ENCODE data around the gene NPHP4. TPM values are rescaled to one million over a fixed set of nuclear protein-coding genes. Genes with fewer than 3 reads are reported as not detected.

Gene NPHP4
- total RNA-seq, 1 donor, result 2.7 TPM

DNA sequence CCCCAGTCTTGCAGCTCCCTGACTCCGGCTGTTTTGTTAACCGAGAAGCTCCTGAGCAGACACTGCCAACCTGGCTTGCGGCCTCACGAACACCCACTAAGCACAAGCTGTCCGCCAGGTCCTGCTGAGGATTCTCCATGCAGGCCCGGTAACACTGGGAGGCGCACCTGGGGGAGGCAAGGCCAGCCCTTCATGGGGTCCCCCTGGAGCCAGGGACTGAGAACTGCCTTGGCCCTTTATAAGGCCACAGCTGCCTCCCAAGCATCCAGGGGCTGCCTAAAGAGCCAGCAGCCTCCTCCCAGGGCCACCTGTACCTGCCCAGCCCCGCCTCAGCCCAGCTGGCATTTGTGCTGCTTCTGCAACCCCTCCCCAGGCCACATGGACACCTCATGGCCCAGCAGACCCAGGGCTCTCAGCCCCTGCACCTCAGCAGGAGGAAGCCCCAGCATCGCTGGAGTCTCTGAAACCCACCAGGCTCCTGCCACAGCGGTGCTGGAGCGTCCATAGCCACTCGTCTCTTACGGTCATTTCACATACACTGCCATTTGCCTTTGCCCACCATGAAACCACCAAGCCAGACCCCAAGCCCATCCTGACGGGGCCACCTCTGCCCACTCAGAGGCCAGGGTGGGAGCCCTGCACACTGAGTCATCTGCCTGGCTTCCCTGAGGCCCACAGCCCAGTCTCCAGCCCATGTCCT is 82.5 kb downstream of the NPHP4 start:
- H3K4me1 ChIP-seq (ENCODE audit: insufficient read depth, low read length), result no peaks in the 10 kb centered on the region
- no peaks in the 10 kb centered on the region for H3K27me3 ChIP-seq (ENCODE audit: insufficient read depth, low read length)
- no peak overlapping the region for H3K4me3 ChIP-seq (ENCODE audit: low read length)
- H3K9me3 ChIP-seq (ENCODE audit: low read depth, low read length), result no peaks in the 10 kb centered on the region

GRCh38 chr1:5908461-5909375 is 83.5 kb downstream of the NPHP4 start:
- Histone ChIP-seq H3K27me3 (ENCODE audit: insufficient read depth, low read length) (no peaks in the 10 kb centered on the region), H3K4me1 (ENCODE audit: insufficient read depth, low read length) (no peaks in the 10 kb centered on the region), H3K9me3 (ENCODE audit: low read depth, low read length) (no peaks in the 10 kb centered on the region), H3K4me3 (ENCODE audit: low read length) (no peak overlapping the region)

- no peaks in the 10 kb centered on the region for H3K9me3 ChIP-seq (ENCODE audit: low read depth, low read length)
- no peaks in the 10 kb centered on the region for H3K4me1 ChIP-seq (ENCODE audit: insufficient read depth, low read length)
- H3K4me3 ChIP-seq (ENCODE audit: low read length), result no peak overlapping the region
- no peaks in the 10 kb centered on the region for H3K27me3 ChIP-seq (ENCODE audit: insufficient read depth, low read length)
Measured at GRCh38 chr1:5907966-5908365, 84.3 kb downstream of the NPHP4 start.

DNA sequence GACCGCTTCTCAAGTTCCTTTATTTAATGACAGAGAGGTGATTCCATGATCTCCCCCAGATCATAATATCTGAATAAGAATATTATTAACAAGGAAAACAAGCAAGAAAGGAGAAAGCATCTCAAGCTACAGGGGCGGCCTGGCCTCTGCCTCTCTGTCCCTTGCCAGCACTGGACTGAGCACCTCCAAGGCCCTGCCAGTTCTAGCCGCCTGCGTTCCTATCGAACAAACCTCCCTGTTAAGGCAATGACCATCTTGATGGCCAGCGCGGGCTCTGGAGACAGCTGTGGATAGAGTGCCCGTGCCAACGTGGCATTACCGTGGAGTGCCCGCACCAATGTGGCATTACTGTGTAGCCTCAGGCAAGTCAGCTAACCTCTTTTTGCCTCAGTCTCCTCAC is 84.8 kb downstream of the NPHP4 start:
- Histone ChIP-seq H3K9me3 (ENCODE audit: low read depth, low read length) (no peaks in the 10 kb centered on the region), H3K4me1 (ENCODE audit: insufficient read depth, low read length) (no peaks in the 10 kb centered on the region), H3K4me3 (ENCODE audit: low read length) (no peak overlapping the region), H3K27me3 (ENCODE audit: insufficient read depth, low read length) (no peaks in the 10 kb centered on the region)

DNA sequence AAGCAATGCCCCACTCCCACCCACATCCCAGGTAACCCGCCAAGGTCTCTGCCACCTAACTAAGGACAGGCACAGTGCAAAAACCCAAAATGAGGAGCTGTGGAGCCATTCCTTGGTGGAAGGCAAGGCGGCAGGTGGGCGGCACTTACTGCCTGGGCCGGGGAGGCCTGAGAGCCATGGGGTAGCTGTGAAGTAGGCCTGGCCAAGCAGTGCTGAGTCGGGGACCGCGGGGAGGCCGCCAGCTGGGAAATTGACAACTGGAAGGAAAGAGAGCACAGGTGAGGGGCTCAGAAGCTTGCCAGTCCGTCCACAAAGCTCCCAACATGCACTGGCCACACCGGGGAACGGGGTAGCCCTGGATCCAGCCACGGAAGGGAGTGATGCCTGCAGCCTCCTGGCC is 85.3 kb downstream of the NPHP4 start:
- no peaks in the 10 kb centered on the region for H3K9me3 ChIP-seq (ENCODE audit: low read depth, low read length)
- no peaks in the 10 kb centered on the region for H3K4me1 ChIP-seq (ENCODE audit: insufficient read depth, low read length)
- no peak overlapping the region for H3K4me3 ChIP-seq (ENCODE audit: low read length)
- no peaks in the 10 kb centered on the region for H3K27me3 ChIP-seq (ENCODE audit: insufficient read depth, low read length)

GRCh38 chr1:5906116-5906515 is 86.1 kb downstream of the NPHP4 start:
- Histone ChIP-seq H3K4me3 (ENCODE audit: low read length) (no peak overlapping the region), H3K9me3 (ENCODE audit: low read depth, low read length) (no peaks in the 10 kb centered on the region), H3K27me3 (ENCODE audit: insufficient read depth, low read length) (no peaks in the 10 kb centered on the region), H3K4me1 (ENCODE audit: insufficient read depth, low read length) (no peaks in the 10 kb centered on the region)

DNA sequence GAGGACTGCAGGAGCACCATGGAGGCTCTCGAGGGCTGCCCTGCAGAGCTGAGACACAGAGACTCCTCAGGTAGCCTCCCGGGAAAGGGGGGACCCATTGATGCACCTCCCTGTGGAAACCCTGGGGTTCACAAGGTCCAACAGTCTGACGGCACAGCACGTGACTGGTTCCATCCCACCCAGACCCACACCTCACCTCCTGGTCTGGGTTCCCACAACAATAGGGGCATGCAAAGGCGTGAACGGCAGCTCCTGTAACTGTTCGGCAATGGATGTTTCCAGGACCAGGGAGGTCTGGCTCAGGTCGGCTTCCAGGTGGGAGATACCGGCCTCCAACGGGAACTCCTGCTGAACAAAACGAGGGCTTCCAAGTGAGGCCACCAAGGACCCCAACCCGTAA is 86.8 kb downstream of the NPHP4 start:
- H3K4me3 ChIP-seq (ENCODE audit: low read length), result no peak overlapping the region
- no peaks in the 10 kb centered on the region for H3K4me1 ChIP-seq (ENCODE audit: insufficient read depth, low read length)
- no peaks in the 10 kb centered on the region for H3K27me3 ChIP-seq (ENCODE audit: insufficient read depth, low read length)
- no peaks in the 10 kb centered on the region for H3K9me3 ChIP-seq (ENCODE audit: low read depth, low read length)

DNA sequence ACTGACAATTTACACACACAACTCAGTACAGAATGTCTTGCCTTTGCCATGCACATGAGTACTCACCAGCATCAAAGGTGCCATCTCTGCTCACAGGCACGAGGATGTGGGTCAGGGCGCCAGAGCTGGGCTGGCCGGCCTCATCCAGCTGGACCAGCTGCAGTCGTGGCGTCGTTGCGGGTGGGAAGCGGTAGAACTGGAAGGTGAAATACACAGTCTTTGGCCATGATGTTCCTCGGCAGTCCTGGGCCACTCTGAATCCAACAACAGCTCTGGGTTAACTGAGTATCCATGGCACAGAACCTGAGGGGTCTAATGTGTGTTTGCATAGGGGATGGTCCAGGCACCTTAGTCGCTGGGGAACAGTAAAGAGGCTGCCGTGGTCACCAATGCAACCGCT is 87.7 kb downstream of the NPHP4 start:
- no peaks in the 10 kb centered on the region for H3K27me3 ChIP-seq (ENCODE audit: insufficient read depth, low read length)
- H3K4me1 ChIP-seq (ENCODE audit: insufficient read depth, low read length), result no peaks in the 10 kb centered on the region
- no peak overlapping the region for H3K4me3 ChIP-seq (ENCODE audit: low read length)
- H3K9me3 ChIP-seq (ENCODE audit: low read depth, low read length), result no peaks in the 10 kb centered on the region

DNA sequence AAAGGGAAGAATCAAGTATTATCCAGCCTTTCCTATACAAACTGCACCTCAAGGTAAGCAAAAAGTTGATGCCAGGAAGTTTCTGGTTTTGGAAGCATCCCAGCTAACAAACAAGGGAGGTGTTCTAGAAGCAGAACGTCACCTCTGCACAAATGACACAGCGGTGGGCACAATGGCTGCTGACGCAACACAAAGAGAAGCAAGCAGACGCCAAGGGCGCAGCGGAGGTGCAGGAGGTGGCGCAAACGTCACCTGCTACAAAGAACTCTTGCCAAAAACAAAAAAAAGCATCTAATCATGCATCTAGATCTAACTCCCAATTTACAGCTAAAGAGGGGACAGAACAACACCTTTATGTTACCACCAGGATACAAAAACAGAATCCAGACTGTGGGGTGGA is 88.5 kb downstream of the NPHP4 start:
- Histone ChIP-seq H3K9me3 (ENCODE audit: low read depth, low read length) (no peaks in the 10 kb centered on the region), H3K4me1 (ENCODE audit: insufficient read depth, low read length) (no peaks in the 10 kb centered on the region), H3K27me3 (ENCODE audit: insufficient read depth, low read length) (no peaks in the 10 kb centered on the region), H3K4me3 (ENCODE audit: low read length) (no peak overlapping the region)

DNA sequence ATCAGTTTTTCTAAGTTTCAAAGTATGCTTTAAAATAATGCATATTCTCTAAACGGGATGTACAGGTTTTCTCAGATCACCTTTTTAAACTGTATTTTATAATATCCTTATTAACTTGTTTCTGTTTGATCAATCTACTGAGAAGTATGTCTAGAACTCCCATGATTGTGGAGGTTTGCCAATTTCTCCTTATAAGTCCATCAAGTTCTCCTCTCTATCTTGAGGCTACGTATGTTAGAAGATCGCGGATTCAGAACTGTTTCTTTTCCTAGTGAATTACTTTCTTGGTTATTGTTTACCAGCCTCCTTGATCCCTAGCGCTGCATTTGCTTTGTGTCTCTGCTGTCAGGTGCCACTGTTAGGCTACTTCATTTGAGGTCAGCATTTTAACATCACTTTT is 89.2 kb downstream of the NPHP4 start:
- H3K4me1 ChIP-seq (ENCODE audit: insufficient read depth, low read length), result no peaks in the 10 kb centered on the region
- no peak overlapping the region for H3K4me3 ChIP-seq (ENCODE audit: low read length)
- no peaks in the 10 kb centered on the region for H3K27me3 ChIP-seq (ENCODE audit: insufficient read depth, low read length)
- no peaks in the 10 kb centered on the region for H3K9me3 ChIP-seq (ENCODE audit: low read depth, low read length)

- H3K4me3 ChIP-seq (ENCODE audit: low read length), result no peak overlapping the region
- H3K4me1 ChIP-seq (ENCODE audit: insufficient read depth, low read length), result no peaks in the 10 kb centered on the region
- H3K27me3 ChIP-seq (ENCODE audit: insufficient read depth, low read length), result no peaks in the 10 kb centered on the region
Measured at GRCh38 chr1:5901841-5902240, 90.4 kb downstream of the NPHP4 start.

DNA sequence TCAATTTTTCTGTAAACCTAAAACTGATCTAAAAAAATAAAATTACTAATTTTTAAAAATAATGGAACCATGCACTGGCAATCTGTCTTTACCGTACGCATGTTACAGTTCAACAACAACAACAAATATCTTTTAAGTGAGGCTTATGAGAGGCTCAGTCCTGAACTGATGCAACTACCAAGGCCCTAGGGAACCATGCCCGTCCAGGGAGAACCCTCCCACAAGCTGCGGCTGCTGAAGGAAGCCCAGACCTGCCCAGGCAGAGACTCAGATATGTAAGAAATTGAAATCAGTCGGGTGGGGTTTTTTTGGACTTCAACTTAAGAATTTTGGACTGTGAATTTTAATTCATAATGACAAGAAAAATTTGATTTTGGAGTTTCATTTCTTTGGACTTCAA is 91.1 kb downstream of the NPHP4 start:
- no peak overlapping the region for H3K4me3 ChIP-seq (ENCODE audit: low read length)
- H3K4me1 ChIP-seq (ENCODE audit: insufficient read depth, low read length), result no peaks in the 10 kb centered on the region
- H3K27me3 ChIP-seq (ENCODE audit: insufficient read depth, low read length), result no peaks in the 10 kb centered on the region
- H3K9me3 ChIP-seq (ENCODE audit: low read depth, low read length), result no peaks in the 10 kb centered on the region

More at GRCh38 chr1:5901841-5902240, 90.4 kb downstream of the NPHP4 start:
- H3K9me3 ChIP-seq (ENCODE audit: low read depth, low read length), result no peaks in the 10 kb centered on the region

DNA sequence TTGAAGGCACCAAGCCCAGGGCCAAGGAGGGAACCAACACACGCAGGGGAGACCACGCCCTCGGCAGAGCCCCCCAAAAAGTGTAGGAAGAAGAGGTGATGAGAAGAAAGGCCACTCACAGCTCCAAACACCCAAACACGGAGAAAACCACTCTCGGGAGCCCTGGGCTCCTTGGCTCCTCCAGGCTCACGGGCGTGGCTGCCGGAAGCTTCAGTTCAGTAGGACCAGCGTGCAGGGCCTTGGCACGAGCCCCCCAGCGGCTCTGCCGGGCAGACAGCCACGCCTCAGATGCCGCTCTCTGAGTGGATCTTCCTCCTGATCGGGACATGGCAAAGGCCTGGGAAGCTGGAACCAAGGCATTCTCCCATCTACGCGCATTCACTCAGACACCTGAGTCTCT is 94.0 kb downstream of the NPHP4 start:
- Histone ChIP-seq H3K27me3 (ENCODE audit: insufficient read depth, low read length) (no peaks in the 10 kb centered on the region), H3K4me1 (ENCODE audit: insufficient read depth, low read length) (no peaks in the 10 kb centered on the region), H3K4me3 (ENCODE audit: low read length) (no peak overlapping the region), H3K9me3 (ENCODE audit: low read depth, low read length) (no peaks in the 10 kb centered on the region)

DNA sequence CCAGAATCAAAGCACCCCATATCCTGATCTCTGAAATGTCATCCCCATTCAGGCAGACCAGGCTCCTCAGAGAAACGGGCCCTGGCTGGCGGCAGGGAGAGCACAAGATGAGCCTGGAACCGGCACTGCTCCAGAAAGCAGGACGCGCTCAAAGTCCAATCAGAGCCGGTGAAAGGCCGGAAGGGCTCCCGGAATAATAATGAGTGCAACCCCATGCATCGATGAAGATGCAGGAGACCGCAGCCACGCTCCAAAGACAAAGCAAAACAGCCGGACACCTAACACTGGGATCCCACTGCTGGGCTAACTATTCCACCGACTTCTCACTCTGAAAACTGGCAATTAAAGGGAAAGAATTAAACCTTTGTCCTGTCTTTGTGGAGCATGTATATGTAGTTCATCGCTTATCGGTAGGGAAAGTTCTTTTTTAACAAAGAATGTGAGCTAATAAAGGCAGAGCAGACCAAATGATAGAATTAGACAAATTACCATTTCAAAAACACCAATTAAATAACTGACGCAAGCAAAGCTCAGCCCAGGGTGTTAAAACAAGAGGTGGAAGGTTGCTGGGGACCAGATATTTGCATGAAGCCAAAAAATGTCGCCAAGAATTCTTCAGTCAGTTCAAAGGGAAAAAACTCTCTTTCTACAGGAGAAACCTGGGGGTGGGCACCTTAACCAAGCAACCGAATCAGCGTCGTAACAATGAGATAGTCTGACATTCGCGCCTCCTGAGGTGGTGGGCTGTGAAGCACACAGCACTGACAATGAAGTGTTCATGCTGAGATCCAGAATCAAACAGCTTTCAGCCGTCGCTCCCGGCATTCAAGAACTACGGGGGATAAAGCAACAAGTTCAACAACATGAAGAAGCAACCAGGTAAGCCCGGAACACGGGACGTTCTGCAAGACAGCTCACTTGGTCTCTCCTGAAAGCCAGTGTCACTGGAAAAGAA is 95.2 kb downstream of the NPHP4 start:
- no peak overlapping the region for H3K4me3 ChIP-seq (ENCODE audit: low read length)
- no peaks in the 10 kb centered on the region for H3K9me3 ChIP-seq (ENCODE audit: low read depth, low read length)
- no peaks in the 10 kb centered on the region for H3K4me1 ChIP-seq (ENCODE audit: insufficient read depth, low read length)
- H3K27me3 ChIP-seq (ENCODE audit: insufficient read depth, low read length), result no peaks in the 10 kb centered on the region
